Muscle of leg (tissue), 11 donors: Measurements from ENCODE around the gene FRMD4B. TPM values are rescaled to one million over a fixed set of nuclear protein-coding genes. Genes with fewer than 3 reads are reported as not detected.
A peak's percentile ranks its signal among the peaks of the same experiment; 100 is the strongest.

Source experiments
- DNase-seq: peaks from one replicate; pipeline ENCODE4 v3.0.0; 2013
- H3K27ac ChIP-seq: one replicate; pipeline ENCODE4 v1.5.1; 2013; ENCODE audit warnings: mild to moderate bottlenecking, low read length, control low read depth
- H3K27me3 ChIP-seq: one replicate; pipeline ENCODE4 v1.6.1; 2013; ENCODE audit warnings: low read length; ENCODE audit not compliant: control insufficient read depth, insufficient read depth
- H3K36me3 ChIP-seq: one replicate; pipeline ENCODE4 v1.6.1; 2013; ENCODE audit warnings: low read length; ENCODE audit not compliant: control insufficient read depth, insufficient read depth
- H3K4me1 ChIP-seq: one replicate; pipeline ENCODE4 v1.6.1; 2013; ENCODE audit warnings: low read length; ENCODE audit not compliant: control insufficient read depth, insufficient read depth
- H3K4me3 ChIP-seq: one replicate; pipeline ENCODE4 v1.5.1; 2013; ENCODE audit warnings: low read length, control low read depth
- H3K9me3 ChIP-seq: replicated peaks from 2 replicates; pipeline ENCODE4 v1.6.1; 2013; ENCODE audit warnings: low read depth, low read length; ENCODE audit not compliant: control insufficient read depth
- WGBS: methylation state at CpG from one replicate; pipeline ENCODE4 v1.1.5; 2013; ENCODE audit warnings: missing lambda C conversion rate; ENCODE audit not compliant: insufficient coverage; 5-methylcytosine and 5-hydroxymethylcytosine counted together
- polyA plus RNA-seq, 8 donors: library from polyadenylated mRNA; unstranded; fragments of 120-200 nt; gene quantifications; one replicate each; pipeline versions ENCODE4 v1.2.1 to v1.2.3, GENCODE V29; 2013; ENCODE audit warnings: inconsistent platforms in 1 of 8, low replicate concordance in 1 of 8; ENCODE audit not compliant: insufficient read length in 8 of 8, insufficient read depth in 1 of 8
- total RNA-seq: library from RNA; stranded (reverse); fragments of 120-200 nt; gene quantifications from one replicate; pipeline ENCODE4 v1.2.4, GENCODE V29; 2013

Gene FRMD4B
- total and polyA plus RNA-seq, 9 donors, result 13.9 to 23.1 (median 17.2) TPM

- WGBS, result 33% methylated on average over 2 of the region's 3 CpGs
- Histone ChIP-seq H3K27me3 (no peaks in the 10 kb centered on the region), H3K4me3 (peak within 1 kb of the TSS; percentile 46), H3K27ac (peak within 1 kb of the TSS; percentile 81), H3K4me1 (peaks cover 19% of the 10 kb centered on the region), H3K36me3 (peaks cover 7% of the 10 kb centered on the region), H3K9me3 (no peaks in the 10 kb centered on the region)
- peak; percentile 92 for DNase-seq
These were observed 263.5 kb downstream of the FRMD4B start, which contains the start of gene LMOD3 for GRCh38 chr3:69122403-69122802. TSS of gene LMOD3 (minus strand) at chr3:69122595. CDS start at chr3:69122386, 209 bp downstream.

DNA sequence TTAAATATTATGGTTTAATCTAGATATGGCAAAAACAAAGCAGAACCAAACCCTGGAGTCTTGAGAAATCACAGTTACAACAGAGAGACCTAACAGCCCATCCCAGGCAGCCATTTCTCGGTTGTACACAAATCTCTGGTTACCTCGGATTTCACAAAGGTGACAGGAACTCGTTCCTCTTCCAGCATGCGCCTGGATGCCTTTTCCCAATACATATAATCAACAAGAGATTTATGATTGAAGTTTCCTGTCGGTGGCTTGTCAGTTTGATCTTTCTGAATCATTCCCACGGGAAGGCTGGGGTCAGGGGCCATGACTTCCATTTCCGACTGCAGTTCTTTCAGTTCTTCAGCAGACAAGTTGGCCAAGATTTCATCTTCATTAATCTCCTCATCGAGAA, 263.9 kb downstream of the FRMD4B start:
- WGBS, result 31% methylated on average over 3 of the region's 8 CpGs
- Histone ChIP-seq H3K4me1 (peaks cover 19% of the 10 kb centered on the region), H3K27me3 (no peaks in the 10 kb centered on the region), H3K9me3 (no peaks in the 10 kb centered on the region), H3K4me3 (peak overlapping the region; percentile 46), H3K36me3 (peaks cover 7% of the 10 kb centered on the region), H3K27ac (peak overlapping the region; percentile 81)
- DNase-seq, result no peak

- Histone ChIP-seq H3K27ac (peak overlapping the region; percentile 81), H3K27me3 (no peaks in the 10 kb centered on the region), H3K9me3 (no peaks in the 10 kb centered on the region), H3K36me3 (peaks cover 7% of the 10 kb centered on the region), H3K4me1 (peaks cover 19% of the 10 kb centered on the region), H3K4me3 (peak overlapping the region; percentile 46)
- 100% methylated on average over 1 of the region's 6 CpGs for WGBS
- DNase-seq, result no peak
These were observed 264.4 kb downstream of the FRMD4B start for GRCh38 chr3:69121513-69121912.

GRCh38 chr3:69120879-69121464, 264.9 kb downstream of the FRMD4B start:
- no CpG with 5 or more reads among the region's 1 CpG for WGBS

More at GRCh38 chr3:69120879-69121464, 264.9 kb downstream of the FRMD4B start:
- Histone ChIP-seq H3K27ac (no peak overlapping the region), H3K36me3 (peaks cover 7% of the 10 kb centered on the region), H3K27me3 (no peaks in the 10 kb centered on the region), H3K4me1 (peaks cover 19% of the 10 kb centered on the region), H3K4me3 (peak overlapping the region; percentile 46), H3K9me3 (no peaks in the 10 kb centered on the region)
- peak; percentile 78 for DNase-seq
